ENCODE data around the gene ZFP1.
"Not testable (repeated sequence)": the region's sequence is repeated elsewhere in the genome, so short reads cannot be mapped to it uniquely, and the experiment has no call there.

The ZFP1 gene

DNA sequence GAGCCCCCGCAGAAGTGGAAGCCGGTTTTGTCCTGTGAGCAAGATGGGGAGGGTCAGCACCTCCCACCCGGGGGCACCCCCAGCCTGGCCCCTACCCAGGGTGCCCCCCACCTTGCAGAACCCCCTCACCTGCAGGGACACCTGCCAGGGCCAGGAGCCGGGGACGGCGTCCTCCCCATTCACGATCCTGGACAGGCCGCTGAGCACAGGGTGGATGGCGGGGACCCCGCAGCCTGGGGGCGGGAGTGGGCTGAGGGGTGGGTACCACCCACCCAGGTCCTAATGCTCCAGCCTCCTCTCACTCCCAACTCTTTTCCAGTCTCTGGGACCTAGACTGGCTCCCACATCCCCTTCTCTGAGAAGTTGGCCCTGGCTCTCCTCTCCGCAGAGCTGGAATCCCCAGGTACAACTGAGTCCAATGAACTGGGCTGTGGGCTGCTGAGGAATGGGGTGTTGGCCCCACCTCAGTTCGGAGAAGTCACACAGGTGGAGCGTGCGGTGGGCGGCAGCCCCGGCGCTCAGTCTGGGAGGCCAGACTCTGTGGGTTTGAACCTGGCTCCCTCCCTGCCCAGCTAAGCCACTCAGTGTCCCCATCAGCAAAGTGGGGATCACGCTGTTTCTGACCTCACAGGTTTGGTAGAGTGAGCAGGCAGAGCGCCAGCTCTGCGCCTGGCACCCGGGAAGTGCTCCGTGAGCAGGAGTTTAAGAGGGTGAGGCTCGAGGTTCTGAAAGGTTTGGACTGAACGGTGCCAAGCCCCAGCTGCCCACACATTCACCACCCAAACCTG is 57.8 kb downstream of the ZFP1 start:
- H3K4me1 ChIP-seq (ENCODE audit: insufficient read depth, low read length); H3K4me3 ChIP-seq (ENCODE audit: low read length); H3K36me3 ChIP-seq (ENCODE audit: insufficient read depth, low read length); H3K27me3 ChIP-seq (ENCODE audit: insufficient read depth, low read length); H2AFZ ChIP-seq (ENCODE audit: low read depth, low read length); H3K9me3 ChIP-seq (ENCODE audit: low read length): not testable (repeated sequence)

- Histone ChIP-seq H3K9me3 (ENCODE audit: low read length) (no peaks in the 10 kb centered on the region), H3K4me1 (ENCODE audit: insufficient read depth, low read length) (no peaks in the 10 kb centered on the region), H2AFZ (ENCODE audit: low read depth, low read length) (no peak within 1 kb of the TSS), H3K4me3 (ENCODE audit: low read length) (no peak within 1 kb of the TSS), H3K36me3 (ENCODE audit: insufficient read depth, low read length) (no peaks in the 10 kb centered on the region), H3K27me3 (ENCODE audit: insufficient read depth, low read length) (no peaks in the 10 kb centered on the region)
Observed at GRCh38 chr16:75206749-75207451, 58.6 kb downstream of the ZFP1 start, which contains the start of gene CTRB2. CTRB2 (minus strand) TSS chr16:75207161; CDS start chr16:75207141, 20 bp downstream.

DNA sequence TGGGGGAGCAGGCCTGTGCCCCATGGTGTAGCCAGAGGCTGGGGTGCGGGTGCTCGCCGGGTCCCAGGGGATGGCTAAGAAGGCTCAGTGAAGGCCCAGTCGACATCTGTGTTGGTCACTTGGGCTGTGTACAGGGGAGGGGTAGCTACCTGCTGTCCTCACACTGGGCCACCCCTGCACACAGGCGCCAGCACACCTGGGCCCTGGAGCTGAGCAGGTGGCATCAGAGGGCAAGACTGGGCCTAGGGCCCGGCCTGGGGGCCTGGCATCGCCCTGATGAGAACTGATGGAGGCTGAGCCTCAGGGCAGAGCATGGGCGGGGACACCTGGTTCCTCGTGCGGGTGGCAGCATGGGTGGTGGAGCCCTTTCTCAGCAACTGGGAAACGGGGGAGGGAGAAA is 59.5 kb downstream of the ZFP1 start:
- Histone ChIP-seq H3K27me3 (ENCODE audit: insufficient read depth, low read length) (no peaks in the 10 kb centered on the region), H3K9me3 (ENCODE audit: low read length) (no peaks in the 10 kb centered on the region), H3K36me3 (ENCODE audit: insufficient read depth, low read length) (no peaks in the 10 kb centered on the region), H2AFZ (ENCODE audit: low read depth, low read length) (no peak overlapping the region), H3K4me3 (ENCODE audit: low read length) (no peak overlapping the region), H3K4me1 (ENCODE audit: insufficient read depth, low read length) (no peaks in the 10 kb centered on the region)

- Histone ChIP-seq H3K4me3 (ENCODE audit: low read length) (no peak overlapping the region), H3K4me1 (ENCODE audit: insufficient read depth, low read length) (no peaks in the 10 kb centered on the region), H3K27me3 (ENCODE audit: insufficient read depth, low read length) (no peaks in the 10 kb centered on the region), H3K36me3 (ENCODE audit: insufficient read depth, low read length) (no peaks in the 10 kb centered on the region), H3K9me3 (ENCODE audit: low read length) (no peaks in the 10 kb centered on the region), H2AFZ (ENCODE audit: low read depth, low read length) (no peak overlapping the region)
Observed at GRCh38 chr16:75208242-75208825, 60.0 kb downstream of the ZFP1 start.

DNA sequence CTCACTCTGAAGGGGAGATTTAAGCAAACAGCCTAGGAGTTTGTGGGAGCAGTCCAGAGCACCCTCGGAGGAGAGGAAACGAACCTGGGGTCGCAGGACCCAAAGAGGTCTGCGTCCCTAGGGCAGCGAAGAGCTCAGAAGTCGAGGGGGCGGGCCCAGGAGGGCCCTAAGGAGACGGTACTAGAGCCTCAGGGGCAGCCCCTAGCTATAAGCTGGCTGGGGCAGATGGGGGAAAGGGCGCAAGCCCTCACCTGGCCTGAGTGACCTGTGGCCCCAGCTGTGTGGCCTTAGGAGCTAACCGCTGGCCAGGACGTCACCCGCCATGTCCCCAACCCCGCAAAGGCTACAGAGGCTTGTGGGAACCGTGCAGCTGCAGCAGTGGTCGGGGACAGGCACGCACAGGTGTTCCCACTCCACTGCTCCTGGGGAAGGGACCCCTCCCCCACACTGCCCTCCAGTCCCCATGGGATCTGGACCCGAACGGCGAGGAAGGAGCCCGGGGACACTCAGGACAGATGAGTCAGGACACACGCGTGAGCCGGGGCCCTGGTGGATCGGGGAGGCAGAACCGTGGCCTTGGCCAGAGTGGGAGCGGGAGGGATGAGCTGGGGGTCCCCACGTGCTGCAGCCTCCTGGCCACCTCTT is 60.7 kb downstream of the ZFP1 start:
- H3K27me3 ChIP-seq (ENCODE audit: insufficient read depth, low read length) = no peaks in the 10 kb centered on the region
- H3K4me3 ChIP-seq (ENCODE audit: low read length) = no peak overlapping the region
- H3K9me3 ChIP-seq (ENCODE audit: low read length) = no peaks in the 10 kb centered on the region
- H3K4me1 ChIP-seq (ENCODE audit: insufficient read depth, low read length) = no peaks in the 10 kb centered on the region
- H3K36me3 ChIP-seq (ENCODE audit: insufficient read depth, low read length) = no peaks in the 10 kb centered on the region
- H2AFZ ChIP-seq (ENCODE audit: low read depth, low read length) = no peak overlapping the region

DNA sequence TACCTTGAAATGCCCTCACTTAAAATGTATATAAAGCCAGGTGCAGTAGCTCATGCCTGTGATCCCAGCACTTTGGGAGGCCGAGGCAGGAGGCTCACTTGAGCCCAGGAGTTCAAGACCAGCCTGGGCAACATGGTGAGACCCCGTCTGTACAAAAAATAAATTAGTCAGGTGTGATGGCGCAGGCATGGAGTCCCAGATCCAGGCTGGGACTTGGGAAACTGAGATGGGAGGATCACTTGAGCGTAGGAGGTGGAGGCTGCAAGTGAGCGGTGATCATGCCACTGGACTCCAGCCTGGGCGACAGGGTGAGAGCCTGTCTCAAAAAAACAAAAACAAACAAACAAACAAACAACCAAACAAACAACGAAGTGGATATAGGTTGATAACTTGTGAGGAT is 61.2 kb downstream of the ZFP1 start:
- not testable (repeated sequence) for H3K9me3 ChIP-seq (ENCODE audit: low read length); H3K4me3 ChIP-seq (ENCODE audit: low read length); H3K36me3 ChIP-seq (ENCODE audit: insufficient read depth, low read length); H3K4me1 ChIP-seq (ENCODE audit: insufficient read depth, low read length); H2AFZ ChIP-seq (ENCODE audit: low read depth, low read length); H3K27me3 ChIP-seq (ENCODE audit: insufficient read depth, low read length)

DNA sequence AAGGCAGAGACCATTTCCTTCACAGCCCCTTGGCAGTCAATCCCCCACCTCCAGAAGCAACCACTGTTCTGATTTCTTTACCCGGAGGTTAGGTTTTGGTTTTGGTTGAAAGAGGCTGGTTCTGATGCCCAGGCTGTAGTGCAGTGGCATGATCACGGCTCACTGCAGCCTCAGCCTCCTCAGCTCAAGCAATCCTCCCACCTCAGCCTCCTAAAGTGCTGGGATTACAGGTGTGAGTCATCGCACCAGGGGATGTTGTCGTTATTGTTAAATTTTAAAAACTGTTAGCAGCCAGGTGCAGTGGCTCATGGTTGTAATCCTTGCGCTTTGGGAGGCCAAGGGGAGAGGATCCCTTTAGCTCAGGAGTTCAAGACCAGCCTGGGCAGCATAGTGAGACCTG is 61.6 kb downstream of the ZFP1 start:
- H3K36me3 ChIP-seq (ENCODE audit: insufficient read depth, low read length) = no peaks in the 10 kb centered on the region
- H2AFZ ChIP-seq (ENCODE audit: low read depth, low read length) = no peak overlapping the region
- H3K4me3 ChIP-seq (ENCODE audit: low read length) = no peak overlapping the region
- no peaks in the 10 kb centered on the region for H3K27me3 ChIP-seq (ENCODE audit: insufficient read depth, low read length)
- no peaks in the 10 kb centered on the region for H3K4me1 ChIP-seq (ENCODE audit: insufficient read depth, low read length)
- H3K9me3 ChIP-seq (ENCODE audit: low read length) = no peaks in the 10 kb centered on the region

DNA sequence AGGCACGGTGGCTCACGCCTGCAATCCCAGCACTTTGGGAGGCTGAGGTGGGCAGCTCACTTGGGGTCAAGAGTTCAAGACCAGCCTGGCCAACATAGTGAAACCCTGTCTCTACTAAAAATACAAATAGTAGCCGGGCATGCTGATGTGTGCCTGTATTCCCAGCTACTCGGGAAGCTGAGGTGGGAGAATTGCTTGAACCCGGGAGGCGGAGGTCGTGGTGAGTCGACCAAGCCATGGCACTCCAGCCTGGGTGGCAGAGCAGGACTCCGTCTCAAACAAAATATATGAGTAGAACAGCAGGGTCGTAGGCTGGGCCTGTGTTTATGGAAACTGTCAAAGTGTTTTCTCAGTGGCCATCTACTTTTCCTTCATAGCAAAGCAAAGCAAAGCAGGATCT is 63.0 kb downstream of the ZFP1 start:
- not testable (repeated sequence) for H3K27me3 ChIP-seq (ENCODE audit: insufficient read depth, low read length); H2AFZ ChIP-seq (ENCODE audit: low read depth, low read length); H3K4me3 ChIP-seq (ENCODE audit: low read length); H3K4me1 ChIP-seq (ENCODE audit: insufficient read depth, low read length); H3K9me3 ChIP-seq (ENCODE audit: low read length); H3K36me3 ChIP-seq (ENCODE audit: insufficient read depth, low read length)

GRCh38 chr16:75216127-75216526 is 67.8 kb downstream of the ZFP1 start:
- H3K9me3 ChIP-seq (ENCODE audit: low read length) = no peaks in the 10 kb centered on the region
- H3K4me1 ChIP-seq (ENCODE audit: insufficient read depth, low read length) = no peaks in the 10 kb centered on the region
- H3K36me3 ChIP-seq (ENCODE audit: insufficient read depth, low read length) = no peaks in the 10 kb centered on the region
- no peak overlapping the region for H3K4me3 ChIP-seq (ENCODE audit: low read length)
- H3K27me3 ChIP-seq (ENCODE audit: insufficient read depth, low read length) = no peaks in the 10 kb centered on the region
- H2AFZ ChIP-seq (ENCODE audit: low read depth, low read length) = no peak overlapping the region

GRCh38 chr16:75216576-75216975 is 68.3 kb downstream of the ZFP1 start:
- no peaks in the 10 kb centered on the region for H3K4me1 ChIP-seq (ENCODE audit: insufficient read depth, low read length)
- H3K27me3 ChIP-seq (ENCODE audit: insufficient read depth, low read length) = no peaks in the 10 kb centered on the region
- H3K4me3 ChIP-seq (ENCODE audit: low read length) = no peak overlapping the region
- no peaks in the 10 kb centered on the region for H3K9me3 ChIP-seq (ENCODE audit: low read length)
- no peak overlapping the region for H2AFZ ChIP-seq (ENCODE audit: low read depth, low read length)
- H3K36me3 ChIP-seq (ENCODE audit: insufficient read depth, low read length) = no peaks in the 10 kb centered on the region

GRCh38 chr16:75217389-75217851 is 69.1 kb downstream of the ZFP1 start:
- no peak overlapping the region for H2AFZ ChIP-seq (ENCODE audit: low read depth, low read length)
- no peaks in the 10 kb centered on the region for H3K27me3 ChIP-seq (ENCODE audit: insufficient read depth, low read length)
- no peaks in the 10 kb centered on the region for H3K4me1 ChIP-seq (ENCODE audit: insufficient read depth, low read length)
- no peaks in the 10 kb centered on the region for H3K9me3 ChIP-seq (ENCODE audit: low read length)
- no peaks in the 10 kb centered on the region for H3K36me3 ChIP-seq (ENCODE audit: insufficient read depth, low read length)
- H3K4me3 ChIP-seq (ENCODE audit: low read length) = no peak overlapping the region

- no peak within 1 kb of the TSS for H3K4me3 ChIP-seq (ENCODE audit: low read length)
- no peaks in the 10 kb centered on the region for H3K27me3 ChIP-seq (ENCODE audit: insufficient read depth, low read length)
- H2AFZ ChIP-seq (ENCODE audit: low read depth, low read length) = no peak within 1 kb of the TSS
- no peaks in the 10 kb centered on the region for H3K9me3 ChIP-seq (ENCODE audit: low read length)
- H3K4me1 ChIP-seq (ENCODE audit: insufficient read depth, low read length) = no peaks in the 10 kb centered on the region
- H3K36me3 ChIP-seq (ENCODE audit: insufficient read depth, low read length) = no peaks in the 10 kb centered on the region
Observed at GRCh38 chr16:75218256-75219076, 70.1 kb downstream of the ZFP1 start, which contains the start of gene CTRB1. CTRB1 (plus strand) TSS chr16:75218988; CDS start chr16:75219008, 20 bp downstream.

All from neuron (in vitro differentiated cells).